Fibroblast of the aortic adventitia (primary cell): ENCODE measurements around the gene ATXN10. TPM values are rescaled to one million over a fixed set of nuclear protein-coding genes. Genes with fewer than 3 reads are reported as not detected.

Experiments used
- DNase-seq: peaks from one replicate; pipeline ENCODE4 v3.0.0-alpha.2; 2010; ENCODE audit warnings: low read depth
- H3K4me3 ChIP-seq: 2 replicates; pipeline ENCODE4 v1.5.1; 2011; ENCODE audit warnings: low read depth, mild to moderate bottlenecking, control low read depth, low read length, moderate library complexity
- total RNA-seq: library from RNA; depleted of rRNA; stranded (reverse); fragments of >200 nt; gene quantifications from 2 replicates; pipeline ENCODE4 v1.2.3, GENCODE V29; 2012; ENCODE audit warnings: low replicate concordance
- TF ChIP-seq, protein P1 (sequence below): IDR thresholded peaks from 2 replicates; pipeline ENCODE4 v1.5.1; 2011; ENCODE audit warnings: mild to moderate bottlenecking, low read length, control low read depth, inconsistent platforms; ENCODE audit not compliant: insufficient read depth

The ATXN10 gene
- total RNA-seq, 1 donor, result 130 TPM

DNA sequence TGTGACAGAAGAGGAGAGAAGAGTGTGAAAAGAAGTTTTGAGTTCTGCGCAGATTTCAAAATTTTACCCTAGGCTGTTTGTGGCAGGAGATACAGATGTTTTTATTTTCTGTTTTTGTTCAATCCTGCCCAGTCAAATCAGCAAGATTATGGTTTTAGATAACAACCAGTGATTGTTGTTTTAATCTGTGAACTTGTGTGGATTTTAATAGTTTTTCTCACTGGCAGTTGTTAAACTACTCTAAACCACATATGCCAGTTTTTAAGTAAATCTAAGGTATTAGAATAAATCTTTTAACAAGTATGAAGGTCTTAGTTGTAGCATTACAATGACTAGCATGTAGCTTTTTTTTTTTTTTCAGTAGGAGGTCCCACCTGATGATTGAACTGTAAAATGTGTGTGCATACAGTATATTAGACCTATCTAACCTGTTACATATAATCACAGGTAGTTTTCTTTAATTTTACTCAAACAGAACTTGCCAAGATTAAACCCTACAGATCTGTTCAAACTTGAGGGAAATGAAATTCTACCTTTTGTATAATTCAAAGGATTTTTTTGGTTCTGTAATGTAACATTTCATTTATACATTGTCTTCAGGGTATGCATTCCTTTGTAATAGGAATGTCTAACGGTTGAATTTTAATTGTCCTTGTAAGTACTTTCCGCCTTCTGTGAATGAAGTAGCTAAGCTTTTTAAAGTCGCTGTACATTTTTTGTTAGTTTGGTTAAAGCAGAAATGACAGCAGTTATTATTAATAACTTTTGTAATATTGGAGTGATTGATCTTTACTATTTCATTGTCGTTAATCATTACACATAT is 13.3 kb downstream of the ATXN10 start:
- TF ChIP-seq, protein P1, sequence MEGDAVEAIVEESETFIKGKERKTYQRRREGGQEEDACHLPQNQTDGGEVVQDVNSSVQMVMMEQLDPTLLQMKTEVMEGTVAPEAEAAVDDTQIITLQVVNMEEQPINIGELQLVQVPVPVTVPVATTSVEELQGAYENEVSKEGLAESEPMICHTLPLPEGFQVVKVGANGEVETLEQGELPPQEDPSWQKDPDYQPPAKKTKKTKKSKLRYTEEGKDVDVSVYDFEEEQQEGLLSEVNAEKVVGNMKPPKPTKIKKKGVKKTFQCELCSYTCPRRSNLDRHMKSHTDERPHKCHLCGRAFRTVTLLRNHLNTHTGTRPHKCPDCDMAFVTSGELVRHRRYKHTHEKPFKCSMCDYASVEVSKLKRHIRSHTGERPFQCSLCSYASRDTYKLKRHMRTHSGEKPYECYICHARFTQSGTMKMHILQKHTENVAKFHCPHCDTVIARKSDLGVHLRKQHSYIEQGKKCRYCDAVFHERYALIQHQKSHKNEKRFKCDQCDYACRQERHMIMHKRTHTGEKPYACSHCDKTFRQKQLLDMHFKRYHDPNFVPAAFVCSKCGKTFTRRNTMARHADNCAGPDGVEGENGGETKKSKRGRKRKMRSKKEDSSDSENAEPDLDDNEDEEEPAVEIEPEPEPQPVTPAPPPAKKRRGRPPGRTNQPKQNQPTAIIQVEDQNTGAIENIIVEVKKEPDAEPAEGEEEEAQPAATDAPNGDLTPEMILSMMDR, result no peak
- DNase-seq, result no peak
- no peak overlapping the region for H3K4me3 ChIP-seq

DNA sequence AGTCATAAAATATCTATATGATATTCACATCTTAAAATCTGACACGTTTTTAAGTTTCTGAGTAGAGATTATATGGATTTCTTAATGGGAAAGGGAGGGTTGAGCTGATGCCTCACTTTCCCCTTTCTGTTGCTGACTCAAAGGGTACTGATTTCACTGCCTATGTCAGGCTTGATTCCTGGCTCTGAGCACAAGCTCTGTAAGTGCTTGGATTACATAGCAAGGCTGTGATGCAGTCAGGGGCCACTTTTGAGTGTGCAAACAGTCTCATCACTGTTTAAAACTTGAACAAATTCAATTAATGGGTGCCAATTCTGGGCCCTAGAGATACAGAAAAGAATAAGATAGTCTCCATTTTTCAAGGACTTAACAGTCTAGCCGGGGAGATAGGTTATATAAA is 14.4 kb downstream of the ATXN10 start:
- peak; percentile 60 for DNase-seq
- H3K4me3 ChIP-seq, result no peak overlapping the region
- TF ChIP-seq, protein P1, result no peak

DNA sequence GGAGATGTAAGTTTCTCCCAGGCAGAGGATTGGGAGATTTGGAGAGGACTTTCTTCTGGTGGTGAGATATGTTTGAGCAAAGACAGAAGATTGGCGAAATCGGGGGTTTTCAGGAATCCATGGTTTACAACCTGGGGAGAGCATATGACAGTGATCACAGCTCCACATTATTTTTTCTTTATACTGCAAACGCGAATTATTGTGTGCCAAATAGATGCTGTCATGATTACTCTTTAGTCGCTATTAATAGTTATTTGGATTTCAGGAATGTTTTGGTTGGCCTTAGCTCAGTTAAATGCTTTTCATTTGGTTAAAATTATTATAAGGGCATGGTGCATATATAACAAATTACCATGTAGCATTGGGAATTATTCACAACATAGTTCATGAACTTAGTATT is 15.2 kb downstream of the ATXN10 start:
- H3K4me3 ChIP-seq, result no peak overlapping the region
- DNase-seq, result peak; percentile 88
- TF ChIP-seq, protein P1, result no peak

DNA sequence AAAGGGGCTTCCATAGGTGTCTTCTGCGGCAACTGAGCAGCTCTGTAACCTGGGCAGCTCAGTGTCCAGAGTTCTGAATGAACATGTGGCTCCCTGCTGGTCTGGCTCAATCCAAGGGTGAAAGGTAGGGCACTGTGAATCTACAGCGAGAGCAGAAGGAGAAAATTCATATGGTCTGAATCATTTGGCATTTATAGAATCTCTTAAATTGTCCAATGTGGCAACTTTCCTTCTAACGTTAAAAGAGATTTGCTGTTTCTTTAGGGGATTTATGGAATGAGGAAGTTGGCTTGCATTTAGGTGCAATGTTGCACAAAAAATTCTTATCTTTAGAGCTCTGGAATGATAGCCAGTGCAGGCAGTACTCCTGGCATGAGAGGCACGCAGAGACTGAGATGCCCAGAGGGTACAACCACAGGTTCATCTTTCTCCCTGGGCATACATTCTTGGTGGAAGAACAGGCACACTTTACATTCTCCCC is 17.0 kb downstream of the ATXN10 start:
- DNase-seq, result peak; percentile 97
- TF ChIP-seq, protein P1, result no peak
- H3K4me3 ChIP-seq, result no peak overlapping the region

DNA sequence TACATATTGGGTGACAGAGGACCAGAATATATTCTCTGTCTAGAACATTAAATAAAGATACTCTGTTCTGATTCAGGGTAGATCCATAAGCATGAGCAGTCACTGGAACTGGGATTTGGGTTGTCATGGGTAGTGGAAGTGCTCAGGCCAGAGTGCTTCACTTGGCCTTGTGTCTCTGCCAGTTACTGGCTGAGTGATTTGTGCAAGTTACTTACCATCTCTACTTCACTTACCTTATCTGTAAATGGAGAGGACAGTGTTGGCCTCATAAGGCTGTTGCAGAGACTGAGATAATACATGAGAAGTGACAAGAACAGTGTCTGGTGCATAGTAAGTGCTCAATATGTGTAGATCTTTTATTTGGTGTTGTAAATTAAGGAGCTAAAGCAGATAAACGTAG is 17.6 kb downstream of the ATXN10 start:
- TF ChIP-seq, protein P1, result no peak
- H3K4me3 ChIP-seq, result no peak overlapping the region
- DNase-seq, result no peak

DNA sequence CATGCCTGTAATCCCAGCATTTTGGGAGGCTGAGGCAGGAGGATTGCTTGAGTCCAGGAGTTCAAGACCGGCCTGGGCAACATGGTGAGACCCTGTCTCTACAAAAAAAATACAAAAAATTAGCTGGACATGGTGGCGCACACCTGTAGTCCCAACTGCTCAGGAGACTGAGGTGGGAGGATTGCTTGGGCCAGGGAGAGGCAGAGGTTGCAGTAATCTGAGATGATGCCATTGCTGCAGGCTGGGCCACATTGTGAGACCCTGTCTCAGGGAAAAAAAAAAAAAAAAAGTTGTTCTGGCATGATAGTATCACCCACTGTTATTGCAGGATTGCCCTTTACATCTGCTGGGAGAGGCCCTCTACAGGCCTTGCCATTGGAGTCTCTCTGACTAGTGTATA is 18.4 kb downstream of the ATXN10 start:
- TF ChIP-seq, protein P1, result no peak
- DNase-seq, result no peak
- H3K4me3 ChIP-seq, result no peak overlapping the region
